ENCODE data around the gene ADH1B. TPM values are rescaled to one million over a fixed set of nuclear protein-coding genes. Genes with fewer than 3 reads are reported as not detected.

Gene ADH1B
- total RNA-seq, 1 donor: 0.72 TPM

- TF ChIP-seq CTCF (IDR thresholded peaks at IDR 0.05; ENCODE audit: extremely low read depth, low read depth, low read length): no peak
- Histone ChIP-seq H3K36me3 (ENCODE audit: insufficient read depth, low read length) (no peaks in the 10 kb centered on the region), H3K4me2 (ENCODE audit: insufficient read depth, low read length) (no peak overlapping the region), H3K9me3 (ENCODE audit: low read depth, low read length) (no peaks in the 10 kb centered on the region), H3K27me3 (ENCODE audit: insufficient read depth, low read length) (no peaks in the 10 kb centered on the region), H3K27ac (ENCODE audit: low read depth, low read length) (no peak overlapping the region), H3K79me2 (ENCODE audit: insufficient read depth, low read length) (no peaks in the 10 kb centered on the region), H4K20me1 (ENCODE audit: insufficient read depth, low read length) (no peaks in the 10 kb centered on the region), H3K4me3 (ENCODE audit: insufficient read depth, low read length) (no peak overlapping the region), H3K4me1 (ENCODE audit: insufficient read depth, low read length) (no peaks in the 10 kb centered on the region), H2AFZ (ENCODE audit: low read length) (no peak overlapping the region)
- no peak for DNase-seq (ENCODE audit: insufficient read length, low spot score, missing footprints)
These were observed 3.8 kb downstream of the ADH1B start for GRCh38 chr4:99317354-99317753.

GRCh38 chr4:99315839-99316238 is 5.4 kb downstream of the ADH1B start:
- no peak for TF ChIP-seq CTCF (IDR thresholded peaks at IDR 0.05; ENCODE audit: extremely low read depth, low read depth, low read length)
- no peaks in the 10 kb centered on the region for H3K79me2 ChIP-seq (ENCODE audit: insufficient read depth, low read length)
- H3K36me3 ChIP-seq (ENCODE audit: insufficient read depth, low read length): no peaks in the 10 kb centered on the region
- H3K4me1 ChIP-seq (ENCODE audit: insufficient read depth, low read length): no peaks in the 10 kb centered on the region
- H3K4me2 ChIP-seq (ENCODE audit: insufficient read depth, low read length): no peak overlapping the region
- H3K9me3 ChIP-seq (ENCODE audit: low read depth, low read length): no peaks in the 10 kb centered on the region
- H3K4me3 ChIP-seq (ENCODE audit: insufficient read depth, low read length): no peak overlapping the region
- DNase-seq (ENCODE audit: insufficient read length, low spot score, missing footprints): no peak
- no peak overlapping the region for H3K27ac ChIP-seq (ENCODE audit: low read depth, low read length)
- H3K27me3 ChIP-seq (ENCODE audit: insufficient read depth, low read length): no peaks in the 10 kb centered on the region
- H2AFZ ChIP-seq (ENCODE audit: low read length): no peak overlapping the region
- H4K20me1 ChIP-seq (ENCODE audit: insufficient read depth, low read length): no peaks in the 10 kb centered on the region

GRCh38 chr4:99314211-99314610 is 7.0 kb downstream of the ADH1B start:
- no peak for TF ChIP-seq CTCF (IDR thresholded peaks at IDR 0.05; ENCODE audit: extremely low read depth, low read depth, low read length)
- DNase-seq (ENCODE audit: insufficient read length, low spot score, missing footprints): no peak
- Histone ChIP-seq H3K9me3 (ENCODE audit: low read depth, low read length) (no peaks in the 10 kb centered on the region), H3K79me2 (ENCODE audit: insufficient read depth, low read length) (no peaks in the 10 kb centered on the region), H3K27me3 (ENCODE audit: insufficient read depth, low read length) (no peaks in the 10 kb centered on the region), H3K36me3 (ENCODE audit: insufficient read depth, low read length) (no peaks in the 10 kb centered on the region), H3K4me3 (ENCODE audit: insufficient read depth, low read length) (no peak overlapping the region), H4K20me1 (ENCODE audit: insufficient read depth, low read length) (no peaks in the 10 kb centered on the region), H3K4me2 (ENCODE audit: insufficient read depth, low read length) (no peak overlapping the region), H3K27ac (ENCODE audit: low read depth, low read length) (no peak overlapping the region), H2AFZ (ENCODE audit: low read length) (no peak overlapping the region), H3K4me1 (ENCODE audit: insufficient read depth, low read length) (no peaks in the 10 kb centered on the region)

GRCh38 chr4:99310389-99310788 is 10.8 kb downstream of the ADH1B start:
- Histone ChIP-seq H3K36me3 (ENCODE audit: insufficient read depth, low read length) (no peaks in the 10 kb centered on the region), H4K20me1 (ENCODE audit: insufficient read depth, low read length) (no peaks in the 10 kb centered on the region), H3K27ac (ENCODE audit: low read depth, low read length) (no peak overlapping the region), H3K27me3 (ENCODE audit: insufficient read depth, low read length) (no peaks in the 10 kb centered on the region), H2AFZ (ENCODE audit: low read length) (no peak overlapping the region), H3K79me2 (ENCODE audit: insufficient read depth, low read length) (no peaks in the 10 kb centered on the region), H3K4me1 (ENCODE audit: insufficient read depth, low read length) (no peaks in the 10 kb centered on the region), H3K4me3 (ENCODE audit: insufficient read depth, low read length) (no peak overlapping the region), H3K9me3 (ENCODE audit: low read depth, low read length) (no peaks in the 10 kb centered on the region), H3K4me2 (ENCODE audit: insufficient read depth, low read length) (no peak overlapping the region)
- no peak for DNase-seq (ENCODE audit: insufficient read length, low spot score, missing footprints)
- TF ChIP-seq CTCF (IDR thresholded peaks at IDR 0.05; ENCODE audit: extremely low read depth, low read depth, low read length): no peak
